Sigmoid colon (tissue), 7 donors: ENCODE measurements around the gene INO80E. TPM values are rescaled to one million over a fixed set of nuclear protein-coding genes. Genes with fewer than 3 reads are reported as not detected.

Experiments
- DNase-seq: peaks from one replicate; pipeline ENCODE4 v3.0.0-alpha.2; 2019
- H3K27ac ChIP-seq, 4 donors: fragments of 200-600 bp; sonication (generic); one replicate each; pipeline ENCODE4 v1.5.1; 2016 to 2019; ENCODE audit warnings: mild to moderate bottlenecking in 1 of 4
- H3K27me3 ChIP-seq, 3 donors: fragments of 200-600 bp; sonication (generic); one replicate each; pipeline ENCODE4 v1.5.1; 2019; ENCODE audit warnings: mild to moderate bottlenecking in 1 of 3
- H3K36me3 ChIP-seq, 4 donors: fragments of 200-600 bp; sonication (generic); one replicate each; pipeline ENCODE4 v1.5.1; 2016 to 2019
- H3K4me1 ChIP-seq, 4 donors: fragments of 200-600 bp; sonication (generic); one replicate each; pipeline ENCODE4 v1.5.1; 2017 to 2019
- H3K4me3 ChIP-seq, 4 donors: fragments of 200-600 bp; sonication (generic); one replicate each; pipeline ENCODE4 v1.5.1; 2017 to 2019; ENCODE audit warnings: mild to moderate bottlenecking in 2 of 4, moderate library complexity in 1 of 4
- H3K9me3 ChIP-seq, 4 donors: fragments of 200-600 bp in 3 of 4; sonication (generic) in 3 of 4; one replicate each; pipeline versions ENCODE4 v1.5.1 to v1.6.1; 2013 to 2019
- CTCF ChIP-seq, 4 experiments: fragments of 450-650 bp in 3 of 4; fragments of 200-600 bp in 1 of 4; IDR thresholded peaks; one replicate each; pipeline ENCODE4 v1.5.1; 2016 to 2019; ENCODE audit warnings: antibody characterized with exemption in 4 of 4, mild to moderate bottlenecking in 3 of 4, moderate library complexity in 2 of 4
- EP300 ChIP-seq, 4 donors: sonication (generic); formaldehyde crosslinking; IDR thresholded peaks; one replicate each; pipeline ENCODE4 v1.6.1; 2017; ENCODE audit warnings: antibody characterized with exemption in 4 of 4
- POLR2A ChIP-seq, 2 donors: fragments of 450-650 bp; IDR thresholded peaks; one replicate each; pipeline ENCODE4 v1.6.1; 2016; ENCODE audit warnings: antibody characterized with exemption in 2 of 2, mild to moderate bottlenecking in 2 of 2, moderate library complexity in 2 of 2
- POLR2AphosphoS5 ChIP-seq, 4 donors: sonication (generic); formaldehyde crosslinking; IDR thresholded peaks; one replicate each; pipeline ENCODE4 v1.6.1; 2017; ENCODE audit warnings: antibody characterized with exemption in 4 of 4
- WGBS, 2 donors: extraction: QIAGEN DNeasy Blood & Tissue Kit; methylation state at CpG; one replicate each; pipeline ENCODE4 v1.1.7; 2013; 5-methylcytosine and 5-hydroxymethylcytosine counted together
- intact Hi-C: fragments of 100-400 bp; cut with DNase I; formaldehyde crosslinking; loops from one replicate; pipeline ENCODE4 v1.15.1; 2023
- polyA plus RNA-seq, 3 donors: library from polyadenylated mRNA; stranded (reverse); fragments of 200-250 nt; gene quantifications; one replicate each; pipeline ENCODE4 v1.2.3, GENCODE V29; 2013
- total RNA-seq, 4 donors: library from RNA; depleted of rRNA; stranded (reverse); fragments of >200 nt; gene quantifications; one replicate each; pipeline ENCODE4 v1.1.0, GENCODE V29; 2016
- donor health status: healthy with polysubstance abuse.
- donor health status: Bipolar disorder and iron deficiency.
- donor health status: healthy.

INO80E gene
- total and polyA plus RNA-seq, 7 donors = 49.2 to 174 (median 59.8) TPM

GRCh38 chr16:30028438-30029076, 32.5 kb downstream of the INO80E start:
- DNase-seq = no peak
- Histone ChIP-seq H3K4me3 (no peak overlapping the region), H3K4me1 (peaks cover 0 to 13% (median 9%) of the 10 kb centered on the region in 4 donors), H3K36me3 (no peaks in the 10 kb centered on the region), H3K27ac (no peak overlapping the region), H3K9me3 (no peaks in the 10 kb centered on the region), H3K27me3 (peaks cover 36 to 86% (median 69%) of the 10 kb centered on the region in 3 donors)
- WGBS, 2 donors = 14 to 15% methylated on average over 18 of the region's 18 CpGs
- intact Hi-C loops = no loop called here
- no peak for TF ChIP-seq POLR2A (IDR thresholded peaks at IDR 0.05)
- TF ChIP-seq CTCF (IDR thresholded peaks at IDR 0.05) = no peak
- TF ChIP-seq EP300 (IDR thresholded peaks at IDR 0.05) = no peak
- TF ChIP-seq POLR2AphosphoS5 (IDR thresholded peaks at IDR 0.05) = no peak

DNA sequence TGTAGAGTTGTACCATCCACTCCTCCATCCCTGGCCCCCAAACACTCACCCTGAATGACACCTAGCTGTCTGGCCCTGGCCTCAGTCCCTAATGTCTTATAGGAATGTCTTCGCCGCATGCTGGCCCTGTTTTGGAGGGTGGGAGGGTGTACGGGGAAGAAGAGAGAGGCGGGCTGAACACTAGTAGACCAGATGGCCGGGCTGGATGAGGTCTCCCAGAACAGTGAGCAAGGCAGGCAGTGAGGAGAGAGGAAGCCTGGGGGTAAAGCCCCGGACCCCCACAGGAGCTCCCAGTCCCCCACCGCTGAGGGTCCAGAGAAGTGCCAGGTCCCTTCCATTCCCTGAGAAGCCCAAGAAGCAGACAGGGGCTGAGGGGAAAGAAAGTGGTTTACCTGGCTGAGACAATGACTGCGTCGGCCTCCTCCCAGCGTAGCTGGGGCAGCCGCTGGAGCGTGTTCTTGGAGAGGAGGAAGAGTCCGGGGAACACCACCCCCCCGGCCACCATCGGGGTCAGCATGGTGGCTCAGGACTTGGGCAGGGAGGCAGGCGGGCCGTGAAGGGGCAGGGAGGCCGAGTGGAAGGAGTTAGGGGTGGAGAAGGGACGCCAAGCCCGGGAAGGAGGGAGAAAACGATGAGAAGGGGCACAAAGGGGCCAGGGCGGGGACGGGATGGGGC, 34.1 kb downstream of the INO80E start:
- Histone ChIP-seq H3K36me3 (no peaks in the 10 kb centered on the region), H3K9me3 (no peaks in the 10 kb centered on the region), H3K4me3 (no peak overlapping the region), H3K4me1 (peaks cover 0 to 13% (median 9%) of the 10 kb centered on the region in 4 donors), H3K27me3 (peaks cover 44 to 98% (median 84%) of the 10 kb centered on the region in 3 donors), H3K27ac (no peak overlapping the region)
- intact Hi-C loops = no loop called here
- TF ChIP-seq POLR2A (IDR thresholded peaks at IDR 0.05) = no peak
- no peak for TF ChIP-seq CTCF (IDR thresholded peaks at IDR 0.05)
- no peak for TF ChIP-seq POLR2AphosphoS5 (IDR thresholded peaks at IDR 0.05)
- no peak for TF ChIP-seq EP300 (IDR thresholded peaks at IDR 0.05)
- DNase-seq = no peak
- 21 to 23% methylated on average over 23 of the region's 23 CpGs for WGBS, 2 donors

- Histone ChIP-seq H3K36me3 (no peaks in the 10 kb centered on the region), H3K4me1 (peaks cover 0 to 13% (median 9%) of the 10 kb centered on the region in 4 donors), H3K27ac (no peak within 1 kb of the TSS), H3K9me3 (no peaks in the 10 kb centered on the region), H3K4me3 (peak within 1 kb of the TSS in 1 of 4 donors; percentile 14), H3K27me3 (peaks cover 44 to 96% (median 83%) of the 10 kb centered on the region in 3 donors)
- intact Hi-C loops = no loop called here
- WGBS, 2 donors = 3 to 5% methylated on average over 27 of the region's 27 CpGs
- no peak for DNase-seq
- no peak for TF ChIP-seq POLR2A (IDR thresholded peaks at IDR 0.05)
- no peak for TF ChIP-seq CTCF (IDR thresholded peaks at IDR 0.05)
- no peak for TF ChIP-seq EP300 (IDR thresholded peaks at IDR 0.05)
- TF ChIP-seq POLR2AphosphoS5 (IDR thresholded peaks at IDR 0.05) = no peak
These were observed 34.9 kb downstream of the INO80E start, which contains the start of gene TLCD3B for GRCh38 chr16:30030841-30031413. Gene TLCD3B (minus strand): TSS chr16:30031271. CDS start chr16:30030527, 744 bp downstream.

GRCh38 chr16:30031477-30031918, 35.5 kb downstream of the INO80E start:
- intact Hi-C loops = no loop called here
- WGBS, 2 donors = 25 to 29% methylated on average over 11 of the region's 11 CpGs
- Histone ChIP-seq H3K9me3 (no peaks in the 10 kb centered on the region), H3K36me3 (no peaks in the 10 kb centered on the region), H3K4me1 (peaks cover 0 to 13% (median 9%) of the 10 kb centered on the region in 4 donors), H3K4me3 (peak overlapping the region in 1 of 4 donors; percentile 14), H3K27ac (no peak overlapping the region), H3K27me3 (peaks cover 44 to 96% (median 79%) of the 10 kb centered on the region in 3 donors)
- no peak for DNase-seq
- TF ChIP-seq CTCF (IDR thresholded peaks at IDR 0.05) (no peak), EP300 (IDR thresholded peaks at IDR 0.05) (no peak), POLR2A (IDR thresholded peaks at IDR 0.05) (no peak), POLR2AphosphoS5 (IDR thresholded peaks at IDR 0.05) (no peak)
